GM12878 (cell line): ENCODE measurements around the gene PLK5. TPM values are rescaled to one million over a fixed set of nuclear protein-coding genes. Genes with fewer than 3 reads are reported as not detected.
"Not testable (repeated sequence)": the region's sequence is repeated elsewhere in the genome, so short reads cannot be mapped to it uniquely, and the experiment has no call there.

ENCODE experiments used
- ATAC-seq: fragments of 200-7000 bp; cut with Tn5 transposase; 3 replicates; pipeline ENCODE4 v1.9.1; 2020; ENCODE audit warnings: mild to moderate bottlenecking, moderate library complexity
- BruUV-seq: library from RNA; stranded (reverse); fragments of 400-500 nt; replicated peaks from 2 replicates; lab custom pipeline; 2021; lab: Mats Ljungman, UMichigan
- CTCF ChIA-PET: fragments of 300-600 bp; sonication (Branson Sonifier 250); formaldehyde crosslinking; extraction: SDS; loops from one replicate; lab custom pipeline; 2021; ENCODE audit warnings: inconsistent platforms; lab: Yijun Ruan, JAX
- POLR2A ChIA-PET: fragments of 350-600 bp; formaldehyde crosslinking; extraction: SDS; loops from one replicate; lab custom pipeline; 2021; ENCODE audit warnings: inconsistent platforms; lab: Charles Lee
- RAD21 ChIA-PET: fragments of 300-600 bp; sonication (Branson Sonifier 250); formaldehyde crosslinking; loops from one replicate; lab custom pipeline; 2023; ENCODE audit warnings: antibody characterized with exemption; ENCODE audit not compliant: unreplicated experiment; lab: Charles Lee
- SMC1A ChIA-PET: fragments of 300-600 bp; sonication (Branson Sonifier 250); formaldehyde crosslinking; loops from one replicate; lab custom pipeline; 2023; ENCODE audit not compliant: unreplicated experiment, uncharacterized antibody; lab: Charles Lee
- DNase-seq: peaks from one replicate; pipeline ENCODE4 v3.0.0-alpha.2; 2011; ENCODE audit warnings: low read depth, low spot score
- FAIRE-seq: peaks from 3 replicates; lab custom pipeline; 2011; peaks lifted over from hg19 to GRCh38; lab: Jason Lieb, UNC
- H2AFZ ChIP-seq: 2 replicates; pipeline ENCODE4 v1.6.0; 2011; ENCODE audit warnings: low read depth, low read length, control low read depth; ENCODE audit not compliant: control insufficient read depth
- H3K27ac ChIP-seq: 2 replicates; pipeline ENCODE4 v1.5.1; 2011; ENCODE audit warnings: control low read depth; ENCODE audit not compliant: control insufficient read depth, insufficient read depth
- H3K27me3 ChIP-seq, 2 experiments: replicated peaks in 1 of 2; 2 replicates each; pipeline versions ENCODE4 v1.6.0 to v1.6.1; 2011; ENCODE audit warnings: low read length in 1 of 2; ENCODE audit not compliant: control insufficient read depth in 2 of 2, insufficient read depth in 2 of 2
- H3K36me3 ChIP-seq, 2 experiments: 2 replicates each; pipeline ENCODE4 v1.5.1; 2011; ENCODE audit warnings: low read length in 1 of 2; ENCODE audit not compliant: control insufficient read depth in 2 of 2, insufficient read depth in 2 of 2
- H3K4me1 ChIP-seq: 2 replicates; pipeline ENCODE4 v1.6.1; 2011; ENCODE audit warnings: mild to moderate bottlenecking, low read length, moderate library complexity, mixed read lengths; ENCODE audit not compliant: control insufficient read depth, insufficient read depth
- H3K4me2 ChIP-seq: 2 replicates; pipeline ENCODE4 v1.6.0; 2011; ENCODE audit warnings: control low read depth; ENCODE audit not compliant: control insufficient read depth, insufficient read depth
- H3K4me3 ChIP-seq: fragments of 200-600 bp; sonication (generic); 2 replicates; pipeline ENCODE4 v1.5.1; 2016
- H3K79me2 ChIP-seq: 2 replicates; pipeline ENCODE4 v1.6.0; 2011; ENCODE audit warnings: low read length; ENCODE audit not compliant: control insufficient read depth, insufficient read depth
- H3K9ac ChIP-seq: 2 replicates; pipeline ENCODE4 v1.8.0; 2011; ENCODE audit warnings: low read length, control low read depth, mixed read lengths; ENCODE audit not compliant: control insufficient read depth, insufficient read depth
- H3K9me3 ChIP-seq: replicated peaks from 3 replicates; pipeline ENCODE4 v1.5.1; 2011; ENCODE audit warnings: mild to moderate bottlenecking, low read length; ENCODE audit not compliant: control insufficient read depth, insufficient read depth
- H4K20me1 ChIP-seq: 2 replicates; pipeline ENCODE4 v1.6.0; 2011; ENCODE audit not compliant: control insufficient read depth, insufficient read depth
- ASH2L ChIP-seq: fragments of 300-600, 200-600 bp; sonication (generic); IDR thresholded peaks from 2 replicates; pipeline ENCODE4 v1.6.1; 2017; ENCODE audit warnings: low read depth, mild to moderate bottlenecking, borderline replicate concordance
- CUX1 ChIP-seq: IDR thresholded peaks from 2 replicates; pipeline ENCODE4 v1.6.1; 2012; ENCODE audit warnings: improper control_type of control experiment, low read depth, low read length; ENCODE audit not compliant: insufficient replicate concordance
- EP300 ChIP-seq, 2 experiments: fragments of 150-350 bp in 1 of 2; IDR thresholded peaks; 2 replicates each; pipeline ENCODE4 v1.6.1; 2011 to 2012; ENCODE audit warnings: low read depth in 2 of 2, low read length in 2 of 2, borderline replicate concordance in 1 of 2, improper control_type of control experiment in 1 of 2, inconsistent platforms in 1 of 2; ENCODE audit not compliant: control insufficient read depth in 1 of 2
- NFIC ChIP-seq: IDR thresholded peaks from 2 replicates; pipeline ENCODE4 v1.6.1; 2012; ENCODE audit warnings: low read depth, mild to moderate bottlenecking, inconsistent platforms, low read length, moderate library complexity
- PML ChIP-seq: IDR thresholded peaks from 2 replicates; pipeline ENCODE4 v1.6.1; 2012; ENCODE audit warnings: low read length, inconsistent platforms
- YBX1 ChIP-seq: fragments of 450-650 bp; IDR thresholded peaks from 2 replicates; pipeline ENCODE4 v1.6.1; 2016; ENCODE audit warnings: antibody characterized with exemption
- ZBTB4 ChIP-seq: fragments of 450-650 bp; formaldehyde crosslinking; IDR thresholded peaks from 2 replicates; pipeline ENCODE4 v1.4.0; 2022; ENCODE audit warnings: mild to moderate bottlenecking, moderate library complexity
- ZNF207 ChIP-seq: fragments of 450-650 bp; IDR thresholded peaks from 2 replicates; pipeline ENCODE4 v1.6.1; 2014; ENCODE audit warnings: antibody characterized with exemption, mild to moderate bottlenecking, borderline replicate concordance
- WGBS: methylation state at CpG from one replicate; pipeline ENCODE4 v1.1.6; 2016; ENCODE audit warnings: low lambda C conversion rate; ENCODE audit not compliant: insufficient replicate concordance, insufficient coverage; ENCODE audit errors: missing lambda C conversion rate; 5-methylcytosine and 5-hydroxymethylcytosine counted together
- in situ Hi-C: fragments of 300-500 bp; cut with MboI; formaldehyde crosslinking; loops from 9 replicates; pipeline ENCODE4 v1.14.3; 2018; ENCODE audit warnings: mixed read lengths
- intact Hi-C: fragments of 100-400 bp; cut with micrococcal nuclease; formaldehyde crosslinking; loops from one replicate; pipeline ENCODE4 v1.14.2; 2022; ENCODE audit not compliant: unreplicated experiment
- polyA plus RNA-seq, 11 experiments: library from polyadenylated mRNA; depleted of rRNA in 4 of 11; unstranded in 6 of 11; stranded (reverse) in 5 of 11; fragments of >200 nt; fragmentation: Nextera tagmentation in 4 of 11; fragmentation: Illumina TruSeq in 1 of 11; extraction: Ambion mirVana in 4 of 11; extraction: Trizol in 1 of 11; gene quantifications; 1 replicate in 1 of 11; 2 replicates in 10 of 11; pipeline versions ENCODE4 v1.2.1 to v1.2.3, GENCODE V29; 2011 to 2016; ENCODE audit warnings: inconsistent platforms in 2 of 11, missing spikeins in 2 of 11, low read depth in 1 of 11
- total RNA-seq, 4 experiments: library from RNA; depleted of rRNA in 3 of 4; stranded (reverse); fragments of >200 nt in 3 of 4; fragmentation: Illumina TruSeq in 1 of 4; extraction: Trizol in 1 of 4; gene quantifications; 2 replicates each; pipeline versions ENCODE4 v1.2.1 to v1.2.3, GENCODE V29; 2013 to 2021

PLK5 gene
- total and polyA plus RNA-seq, 10 of the 15 experiments (the other 5 are each of a cell fraction or from before 2014, with no cell fraction given): 0.13 TPM; not detected in 9

DNA sequence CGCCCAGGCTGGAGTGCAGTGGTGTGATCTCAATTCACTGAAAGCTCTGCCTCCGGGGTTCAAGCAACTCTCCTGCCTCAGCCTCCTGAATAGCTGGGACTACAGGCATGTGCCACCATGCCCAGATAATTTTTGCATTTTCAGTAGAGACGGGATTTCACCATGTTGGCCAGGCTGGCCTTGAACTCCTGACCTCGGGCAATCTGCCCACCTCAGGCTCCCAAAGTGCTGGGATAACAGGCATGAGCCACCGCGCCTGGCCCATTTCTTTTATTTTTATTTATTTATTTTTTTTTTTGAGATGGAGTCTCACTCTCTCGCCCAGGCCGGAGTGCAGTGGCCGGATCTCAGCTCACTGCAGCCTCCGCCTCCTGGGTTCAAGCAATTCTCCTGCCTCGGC is 15.9 kb downstream of the PLK5 start:
- H3K4me2 ChIP-seq, H2AFZ ChIP-seq, H3K4me1 ChIP-seq, intact Hi-C loops, H3K79me2 ChIP-seq, H3K4me3 ChIP-seq, H3K36me3 ChIP-seq, FAIRE-seq, H3K27me3 ChIP-seq, POLR2A ChIA-PET, ATAC-seq, BruUV-seq, H3K27ac ChIP-seq, CTCF ChIA-PET, H3K9ac ChIP-seq, RAD21 ChIA-PET, DNase-seq, H4K20me1 ChIP-seq, H3K9me3 ChIP-seq: not testable (repeated sequence)
- WGBS: 70% methylated on average over 9 of the region's 11 CpGs
- in situ Hi-C loops: loop anchor here (10.0 kb wide), 1 partner anchor 225 kb away; no protein-coding TSS in a partner anchor
- SMC1A ChIA-PET: interaction anchor here (0.7 kb wide), 1 partner anchor 257 kb away, joined by 3 read pairs; no protein-coding TSS in a partner anchor

GRCh38 chr19:1540365-1540925 is 16.6 kb downstream of the PLK5 start:
- ChIA-PET CTCF (no interaction called here), RAD21 (no interaction called here), SMC1A (no interaction called here), POLR2A (no interaction called here)
- no peak overlapping the region for H3K4me2 ChIP-seq
- no peak overlapping the region for H2AFZ ChIP-seq
- no peaks in the 10 kb centered on the region for H3K9me3 ChIP-seq
- no peak overlapping the region for H3K27ac ChIP-seq
- FAIRE-seq (no peak), DNase-seq (no peak), ATAC-seq (no peak)
- no peaks in the 10 kb centered on the region for H3K4me1 ChIP-seq
- in situ Hi-C loops: loop anchor here (10.0 kb wide), 1 partner anchor 224 kb away; no protein-coding TSS in a partner anchor
- intact Hi-C loops: no loop called here
- no TSS peak for BruUV-seq
- WGBS: 60% methylated on average over 14 of the region's 17 CpGs
- no peak overlapping the region for H3K9ac ChIP-seq
- H3K4me3 ChIP-seq: no peak overlapping the region
- H3K27me3 ChIP-seq: no peaks in the 10 kb centered on the region
- no peaks in the 10 kb centered on the region for H4K20me1 ChIP-seq
- H3K79me2 ChIP-seq: no peaks in the 10 kb centered on the region
- H3K36me3 ChIP-seq: no peaks in the 10 kb centered on the region
- no peak for TF ChIP-seq EP300 (IDR thresholded peaks at IDR 0.05; ENCODE audit: borderline replicate concordance in 1 of 2, control insufficient read depth in 1 of 2, low read depth in 2 of 2, low read length in 2 of 2)
- TF ChIP-seq ZBTB4 (CRISPR knock-in tag): no peak
- no peak for TF ChIP-seq ZNF207
- no peak for TF ChIP-seq YBX1
- no peak for TF ChIP-seq CUX1
- TF ChIP-seq PML: no peak
- no peak for TF ChIP-seq NFIC
- TF ChIP-seq ASH2L: no peak
